BE2C (cell line): Measurements from ENCODE around the gene CTCFL.
"Not testable (repeated sequence)": the region's sequence is repeated elsewhere in the genome, so short reads cannot be mapped to it uniquely, and the experiment has no call there.

Source experiments
- DNase-seq: peaks from one replicate; pipeline ENCODE4 v3.0.0-alpha.2; 2020
- H3K27me3 ChIP-seq: fragments of 250-450 bp; sonication (Bioruptor Pico); 2 replicates; pipeline ENCODE4 v1.5.1; 2020; ENCODE audit warnings: mild to moderate bottlenecking
- H3K36me3 ChIP-seq: fragments of 250-450 bp; sonication (Bioruptor Pico); 2 replicates; pipeline ENCODE4 v1.5.1; 2020; ENCODE audit warnings: mild to moderate bottlenecking
- H3K4me1 ChIP-seq: fragments of 250-450 bp; sonication (Bioruptor Pico); 2 replicates; pipeline ENCODE4 v1.5.1; 2020
- H3K4me3 ChIP-seq: 2 replicates; pipeline ENCODE4 v1.5.1; 2011; ENCODE audit warnings: low read depth, low read length
- H3K9me3 ChIP-seq: fragments of 250-450 bp; sonication (Bioruptor Pico); 2 replicates; pipeline ENCODE4 v1.5.1; 2020
- TF ChIP-seq, protein P1 (sequence below): IDR thresholded peaks from 2 replicates; pipeline ENCODE4 v1.5.1; 2012; ENCODE audit warnings: mild to moderate bottlenecking, low read depth, low read length

CTCFL gene

DNA sequence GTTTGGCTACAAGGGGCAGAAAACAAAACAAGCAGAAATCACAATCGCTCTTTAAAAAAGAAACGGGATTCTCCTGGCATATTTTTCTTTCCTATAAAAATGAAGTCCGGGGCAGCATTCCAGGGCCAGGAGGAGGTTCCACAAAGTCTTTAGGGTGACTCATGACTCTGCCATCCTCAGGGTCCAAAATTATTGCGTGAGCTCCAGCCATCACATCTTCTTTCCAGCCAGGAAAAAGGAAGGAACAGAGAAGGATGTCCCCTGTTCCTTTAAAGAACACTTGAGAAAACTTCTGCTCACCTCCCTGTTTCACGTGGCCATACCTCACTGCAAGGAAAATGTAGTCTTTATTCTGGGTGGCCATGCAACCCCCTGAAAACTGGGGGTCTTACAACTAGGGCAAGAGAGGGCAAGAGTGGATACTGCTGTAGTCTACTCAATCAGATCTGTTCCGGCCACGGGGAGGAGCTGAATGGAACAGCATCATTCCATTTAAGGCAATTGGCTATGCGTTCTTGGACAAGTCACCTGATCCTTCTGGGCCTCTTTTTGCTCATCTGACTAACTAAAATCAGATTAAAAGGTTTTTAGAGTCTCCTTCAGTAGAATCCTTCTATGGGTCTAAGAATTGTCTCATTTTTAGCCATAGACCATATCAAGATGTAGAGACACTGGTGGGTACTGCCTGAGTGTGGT, 49.4 kb downstream of the CTCFL start:
- no peak for DNase-seq
- Histone ChIP-seq H3K4me3 (no peak overlapping the region), H3K9me3 (no peaks in the 10 kb centered on the region), H3K27me3 (no peaks in the 10 kb centered on the region), H3K4me1 (peaks cover 5% of the 10 kb centered on the region), H3K36me3 (no peaks in the 10 kb centered on the region)
- TF ChIP-seq, protein P1, sequence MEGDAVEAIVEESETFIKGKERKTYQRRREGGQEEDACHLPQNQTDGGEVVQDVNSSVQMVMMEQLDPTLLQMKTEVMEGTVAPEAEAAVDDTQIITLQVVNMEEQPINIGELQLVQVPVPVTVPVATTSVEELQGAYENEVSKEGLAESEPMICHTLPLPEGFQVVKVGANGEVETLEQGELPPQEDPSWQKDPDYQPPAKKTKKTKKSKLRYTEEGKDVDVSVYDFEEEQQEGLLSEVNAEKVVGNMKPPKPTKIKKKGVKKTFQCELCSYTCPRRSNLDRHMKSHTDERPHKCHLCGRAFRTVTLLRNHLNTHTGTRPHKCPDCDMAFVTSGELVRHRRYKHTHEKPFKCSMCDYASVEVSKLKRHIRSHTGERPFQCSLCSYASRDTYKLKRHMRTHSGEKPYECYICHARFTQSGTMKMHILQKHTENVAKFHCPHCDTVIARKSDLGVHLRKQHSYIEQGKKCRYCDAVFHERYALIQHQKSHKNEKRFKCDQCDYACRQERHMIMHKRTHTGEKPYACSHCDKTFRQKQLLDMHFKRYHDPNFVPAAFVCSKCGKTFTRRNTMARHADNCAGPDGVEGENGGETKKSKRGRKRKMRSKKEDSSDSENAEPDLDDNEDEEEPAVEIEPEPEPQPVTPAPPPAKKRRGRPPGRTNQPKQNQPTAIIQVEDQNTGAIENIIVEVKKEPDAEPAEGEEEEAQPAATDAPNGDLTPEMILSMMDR = no peak

DNA sequence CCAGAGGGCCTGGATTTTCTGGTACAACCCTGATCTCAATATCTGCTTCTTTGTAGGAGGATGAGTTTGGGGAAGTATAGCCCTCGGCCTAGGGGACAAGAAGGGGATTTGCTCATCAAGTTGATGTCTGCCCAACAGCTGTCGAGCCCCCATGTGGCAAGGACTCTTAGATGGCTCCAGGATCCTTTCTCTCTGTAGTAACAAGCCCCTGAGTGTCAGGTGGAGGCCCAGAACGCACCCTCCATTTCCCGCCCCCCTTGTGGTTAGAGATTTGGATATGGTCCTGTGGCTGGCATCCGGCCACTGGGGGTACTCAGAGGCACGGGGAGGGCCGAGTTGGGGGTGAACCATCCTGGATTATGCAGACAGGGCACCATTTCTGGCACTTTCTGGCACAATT, 50.1 kb downstream of the CTCFL start:
- no peaks in the 10 kb centered on the region for H3K27me3 ChIP-seq
- H3K4me3 ChIP-seq = no peak overlapping the region
- H3K4me1 ChIP-seq = peaks cover 10% of the 10 kb centered on the region
- no peaks in the 10 kb centered on the region for H3K36me3 ChIP-seq
- TF ChIP-seq, protein P1 = no peak
- no peaks in the 10 kb centered on the region for H3K9me3 ChIP-seq
- no peak for DNase-seq

DNA sequence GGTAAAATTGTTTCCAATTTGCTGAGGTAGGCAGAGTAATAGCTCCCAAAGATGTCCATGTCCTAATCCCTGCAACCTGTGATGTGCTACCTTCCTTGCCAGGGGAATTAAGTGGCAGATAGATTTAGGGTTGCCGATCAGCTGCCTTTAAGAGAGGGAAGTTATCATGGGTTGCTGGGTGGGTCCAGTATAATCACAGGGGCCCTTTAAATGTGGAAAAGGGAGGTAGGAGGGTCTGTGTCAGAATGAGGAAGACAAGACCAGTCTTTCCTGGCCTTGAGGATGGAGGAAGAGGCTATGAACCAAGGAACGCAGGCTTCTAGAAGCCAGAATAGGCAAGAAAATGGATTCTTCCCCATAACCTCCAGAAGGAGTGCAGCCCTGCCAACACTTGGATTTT, 50.7 kb downstream of the CTCFL start:
- H3K36me3 ChIP-seq = no peaks in the 10 kb centered on the region
- TF ChIP-seq, protein P1 = no peak
- peaks cover 13% of the 10 kb centered on the region for H3K4me1 ChIP-seq
- no peak for DNase-seq
- H3K4me3 ChIP-seq = no peak overlapping the region
- no peaks in the 10 kb centered on the region for H3K27me3 ChIP-seq
- H3K9me3 ChIP-seq = no peaks in the 10 kb centered on the region

DNA sequence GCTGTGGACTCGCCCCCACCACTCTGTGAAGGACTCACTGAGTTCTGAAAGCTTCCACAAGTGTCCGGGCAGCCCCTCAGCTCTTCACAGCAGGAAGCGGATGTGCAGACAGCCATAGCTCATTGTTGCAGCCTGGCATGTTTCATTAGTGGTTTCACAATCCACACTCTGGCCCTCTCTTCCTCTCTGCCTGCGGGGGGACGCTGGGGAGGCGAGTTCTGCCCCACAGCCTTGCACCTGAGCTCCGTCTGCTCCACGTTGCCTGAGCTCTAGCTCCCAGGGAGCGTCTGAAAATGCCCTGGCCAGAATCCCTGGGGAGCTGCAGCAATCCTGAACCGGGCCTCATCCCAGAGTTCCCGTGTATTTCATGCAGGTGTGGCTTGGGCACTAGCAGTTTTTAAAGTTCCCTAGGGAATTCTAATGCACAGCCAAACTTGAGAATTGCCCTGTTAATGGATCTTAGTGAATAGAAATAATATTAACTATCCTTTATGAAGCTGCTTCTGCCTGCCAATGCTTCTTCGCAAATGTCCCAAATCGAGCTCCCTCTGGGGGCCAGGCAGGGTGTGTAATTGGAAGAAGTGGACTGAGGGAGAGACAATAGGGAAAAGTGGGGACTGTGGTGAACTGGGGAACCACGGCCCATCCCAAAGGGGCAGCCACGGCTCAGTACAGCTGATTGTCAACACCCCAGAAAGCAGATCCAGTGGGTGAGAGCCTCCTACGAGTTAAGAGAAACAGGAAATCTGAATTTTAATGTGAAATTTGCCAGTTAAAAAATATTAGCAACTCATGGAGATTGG, 51.5 kb downstream of the CTCFL start:
- no peak for DNase-seq
- TF ChIP-seq, protein P1 = peak; percentile 22
- no peaks in the 10 kb centered on the region for H3K9me3 ChIP-seq
- H3K4me3 ChIP-seq = no peak overlapping the region
- H3K36me3 ChIP-seq = no peaks in the 10 kb centered on the region
- H3K4me1 ChIP-seq = peaks cover 15% of the 10 kb centered on the region
- H3K27me3 ChIP-seq = no peaks in the 10 kb centered on the region

DNA sequence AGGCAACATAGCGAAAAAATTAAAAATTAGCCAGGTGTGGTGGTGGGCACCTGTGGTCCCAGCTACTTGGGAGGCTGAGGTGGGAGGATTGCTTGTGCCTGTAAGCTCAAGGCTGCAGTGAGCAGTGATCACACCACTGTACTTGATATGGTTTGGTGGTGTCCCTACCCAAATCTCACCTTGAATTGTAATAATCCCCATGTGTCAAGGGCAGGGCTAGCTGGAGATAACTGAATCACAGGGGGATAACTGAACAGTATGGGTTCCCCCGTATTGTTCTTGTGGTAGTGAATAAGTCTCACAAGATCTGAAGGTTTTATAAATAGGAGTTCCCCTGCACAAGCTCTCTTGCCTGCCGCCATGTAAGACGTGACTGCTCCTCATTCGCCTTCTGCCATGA, 52.5 kb downstream of the CTCFL start:
- H3K36me3 ChIP-seq, H3K27me3 ChIP-seq, H3K9me3 ChIP-seq, DNase-seq, H3K4me3 ChIP-seq: not testable (repeated sequence)
- peaks cover 15% of the 10 kb centered on the region for H3K4me1 ChIP-seq

DNA sequence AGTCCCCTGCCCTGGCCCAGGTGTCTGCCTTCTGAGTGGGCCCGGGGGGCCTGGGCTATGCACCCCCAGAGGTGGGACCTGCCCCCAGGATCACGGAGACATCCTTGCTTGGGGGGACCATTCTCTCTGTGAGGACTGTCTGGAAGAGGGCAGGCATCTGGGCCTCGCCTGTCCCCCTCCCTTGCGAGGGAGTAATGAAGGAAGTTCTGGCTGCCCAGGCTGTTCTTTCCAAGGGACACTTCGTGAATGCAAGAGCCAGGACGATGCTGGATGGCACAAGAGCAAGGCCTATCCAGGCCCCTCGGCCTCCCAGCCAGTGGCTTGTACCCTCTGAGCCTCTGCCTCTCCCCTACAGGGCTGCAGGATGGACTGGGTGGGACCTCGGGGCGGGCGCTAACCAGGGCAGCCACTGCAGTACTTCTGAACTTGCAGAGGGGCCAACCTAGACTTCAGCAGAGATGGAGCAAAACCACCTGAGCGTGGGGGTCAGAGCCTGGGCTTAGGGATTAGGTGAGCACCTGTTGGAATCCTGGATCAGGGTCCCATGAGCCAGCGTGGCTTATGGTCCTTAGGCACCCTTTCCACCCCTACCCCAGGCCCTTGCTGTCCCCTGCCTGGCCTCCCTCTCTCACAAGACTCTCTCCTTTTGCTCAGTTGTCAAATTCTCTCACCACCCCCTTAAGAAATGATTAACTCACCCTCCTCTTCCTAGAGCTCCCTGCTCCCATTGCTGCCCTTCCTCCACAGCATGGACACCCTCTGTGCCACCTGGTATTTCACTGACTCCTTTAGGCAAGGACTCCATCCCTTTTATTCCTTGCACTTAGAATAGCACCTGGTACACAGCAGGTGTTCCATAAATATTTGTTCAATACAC, 53.2 kb downstream of the CTCFL start:
- no peaks in the 10 kb centered on the region for H3K27me3 ChIP-seq
- no peak for DNase-seq
- H3K4me1 ChIP-seq = peaks cover 15% of the 10 kb centered on the region
- H3K36me3 ChIP-seq = no peaks in the 10 kb centered on the region
- no peak overlapping the region for H3K4me3 ChIP-seq
- no peaks in the 10 kb centered on the region for H3K9me3 ChIP-seq
- TF ChIP-seq, protein P1 = no peak
